ENCODE results near the gene WASF2. TPM values are rescaled to one million over a fixed set of nuclear protein-coding genes. Genes with fewer than 3 reads are reported as not detected.
A peak's percentile ranks its signal among the peaks of the same experiment; 100 is the strongest.

WASF2 gene
- total RNA-seq, 1 donor from 2014 or later = 27.9 TPM

- no peak for DNase-seq (ENCODE audit: low read depth)
- H3K4me3 ChIP-seq (ENCODE audit: low read depth, low read length) = no peak overlapping the region
- no peak for TF ChIP-seq CTCF (conservative IDR thresholded peaks at IDR 0.05; ENCODE audit: low read depth, low read length)
Observed at GRCh38 chr1:27429029-27429425, 60.9 kb downstream of the WASF2 start.

- TF ChIP-seq CTCF (conservative IDR thresholded peaks at IDR 0.05; ENCODE audit: low read depth, low read length) = no peak
- H3K4me3 ChIP-seq (ENCODE audit: low read depth, low read length) = no peak overlapping the region
- no peak for DNase-seq (ENCODE audit: low read depth)
Observed at GRCh38 chr1:27428316-27429028, 61.5 kb downstream of the WASF2 start.

DNA sequence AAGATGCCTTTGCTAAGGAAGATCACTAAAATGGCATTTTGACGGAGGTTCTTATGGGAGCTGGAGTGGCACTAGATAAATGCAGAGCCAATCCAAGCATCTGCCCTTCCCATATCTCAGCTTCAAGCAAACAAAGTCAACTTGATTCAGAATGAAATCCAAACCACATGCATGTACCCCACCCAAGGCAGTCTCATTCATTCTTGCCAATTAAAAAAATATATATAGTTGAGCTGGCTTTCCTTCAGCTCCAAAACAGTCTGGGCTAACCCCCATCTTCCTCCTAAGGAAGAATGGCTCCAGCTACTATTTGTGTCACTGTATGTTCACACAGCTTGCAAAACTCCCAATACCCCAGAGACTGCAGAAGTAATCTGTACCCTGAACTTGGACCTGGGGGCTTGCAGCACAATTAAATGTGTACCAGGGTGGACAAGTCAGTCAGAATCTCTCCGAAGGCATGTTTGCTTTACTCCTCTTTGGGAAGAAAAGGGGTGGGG, 62.1 kb downstream of the WASF2 start:
- TF ChIP-seq CTCF (conservative IDR thresholded peaks at IDR 0.05; ENCODE audit: low read depth, low read length) = no peak
- H3K4me3 ChIP-seq (ENCODE audit: low read depth, low read length) = no peak overlapping the region
- no peak for DNase-seq (ENCODE audit: low read depth)

GRCh38 chr1:27427329-27427728, 62.6 kb downstream of the WASF2 start:
- no peak for DNase-seq (ENCODE audit: low read depth)
- no peak for TF ChIP-seq CTCF (conservative IDR thresholded peaks at IDR 0.05; ENCODE audit: low read depth, low read length)
- no peak overlapping the region for H3K4me3 ChIP-seq (ENCODE audit: low read depth, low read length)

DNA sequence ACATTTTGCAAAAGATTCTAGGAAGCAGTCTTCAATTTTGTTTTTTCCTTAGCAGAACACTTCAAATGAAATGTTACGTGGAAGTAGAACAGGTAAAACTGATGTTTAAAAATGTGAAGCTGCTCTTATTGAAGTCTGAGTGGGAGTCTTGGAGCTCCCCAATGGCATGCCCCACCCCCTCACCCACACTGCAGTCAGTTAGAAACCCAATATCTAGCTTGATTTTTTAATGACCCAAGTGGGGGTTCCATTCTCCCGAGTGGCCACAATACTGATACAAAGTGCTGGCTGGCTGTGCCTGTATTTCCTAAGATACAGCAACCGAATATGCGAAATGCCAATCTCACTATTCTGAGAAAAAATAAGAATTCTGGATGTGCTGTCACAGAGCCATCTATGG, 66.3 kb downstream of the WASF2 start:
- no peak overlapping the region for H3K4me3 ChIP-seq (ENCODE audit: low read depth, low read length)
- no peak for DNase-seq (ENCODE audit: low read depth)
- TF ChIP-seq CTCF (conservative IDR thresholded peaks at IDR 0.05; ENCODE audit: low read depth, low read length) = no peak

DNA sequence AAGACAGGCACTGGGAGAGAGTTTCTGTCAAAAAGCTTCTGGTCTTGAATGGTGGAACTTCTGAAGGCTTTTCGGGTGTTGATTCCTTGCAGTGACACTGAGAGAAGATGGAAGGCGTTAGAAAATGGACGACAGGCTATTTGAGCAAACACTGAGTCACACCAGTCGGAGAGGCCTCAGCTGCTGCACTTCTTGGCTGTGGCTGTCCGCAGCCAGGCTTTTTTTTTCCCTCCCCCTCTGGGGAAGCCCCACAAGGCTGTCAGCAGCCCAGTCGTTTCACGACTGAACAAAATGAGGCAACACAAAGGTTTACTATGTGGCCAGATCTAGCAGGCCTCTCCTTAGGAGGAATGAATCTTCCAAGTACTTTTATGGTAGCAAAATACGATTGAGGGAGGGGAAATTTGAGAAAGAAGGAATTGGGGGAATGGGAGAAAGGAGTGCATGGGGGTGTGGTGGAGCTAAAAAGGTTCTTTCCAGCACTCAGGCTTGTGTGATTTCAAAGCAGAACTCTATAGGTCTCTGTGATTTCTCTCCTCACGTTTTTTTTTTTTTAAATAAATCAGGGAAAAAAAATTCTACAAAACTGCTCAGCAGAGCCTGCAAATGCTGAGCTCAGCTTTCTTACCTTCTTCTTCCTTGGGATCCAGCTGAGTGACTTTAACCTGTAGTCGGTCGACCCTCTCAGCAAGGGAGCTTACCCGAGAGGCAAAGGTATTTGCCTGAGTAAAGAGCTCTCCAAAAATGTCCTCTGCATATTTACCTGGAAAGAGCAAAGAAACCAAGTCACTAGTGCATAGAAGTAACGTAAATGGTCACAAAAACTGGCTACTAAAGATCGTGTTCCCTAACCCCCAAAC, 71.4 kb downstream of the WASF2 start:
- H3K4me3 ChIP-seq (ENCODE audit: low read depth, low read length) = no peak overlapping the region
- TF ChIP-seq CTCF (conservative IDR thresholded peaks at IDR 0.05; ENCODE audit: low read depth, low read length) = no peak
- peak; percentile 63 for DNase-seq (ENCODE audit: low read depth)
